ENCODE data around the gene PRR33. TPM values are rescaled to one million over a fixed set of nuclear protein-coding genes. Genes with fewer than 3 reads are reported as not detected.

PRR33 gene
- total RNA-seq, 2 experiments from 2014 or later = 0.16 to 0.20 TPM

GRCh38 chr11:1919391-1920127, 27.9 kb upstream of the PRR33 start, which contains the start of gene TNNT3:
Gene TNNT3 (plus strand): TSS chr11:1919703. CDS start chr11:1922875, 3,172 bp downstream.
- POLR2A ChIA-PET = interaction anchor here (0.9 to 4.8 kb wide), 2 partner anchors 30 to 65 kb away, joined by 3 to 62 read pairs; partner anchors contain the start of gene PRR33
- ATAC-seq = no peak
- Mint-ChIP-seq H3K27me3 (peaks cover 4% of the 10 kb centered on the region), H3K9me3 (peaks cover 1% of the 10 kb centered on the region), H3K27ac (no peak within 1 kb of the TSS), H3K4me1 (ENCODE audit: low read depth) (peaks cover 17% of the 10 kb centered on the region), H3K36me3 (ENCODE audit: low read depth) (no peaks in the 10 kb centered on the region), H3K4me3 (no peak within 1 kb of the TSS)
- DNase-seq = no peak
- intact Hi-C loops (cut with micrococcal nuclease) = loop anchor here (5.0 kb wide), 1 partner anchor 37 kb away; no protein-coding TSS in a partner anchor
- no peak for TF ChIP-seq CTCF (IDR thresholded peaks at IDR 0.05)
- CTCF ChIA-PET = no interaction called here

- peaks cover 6% of the 10 kb centered on the region for H3K27me3 Mint-ChIP-seq
- DNase-seq (no peak), ATAC-seq (no peak)
- H3K36me3 Mint-ChIP-seq (ENCODE audit: low read depth) = no peaks in the 10 kb centered on the region
- ChIA-PET POLR2A (interaction anchor here (4.8 kb wide), 1 partner anchor 29 kb away, joined by 62 read pairs; the partner anchor contains the start of gene PRR33), CTCF (interaction anchor here (0.6 kb wide), 1 partner anchor 65 kb away, joined by 3 read pairs; no protein-coding TSS in a partner anchor)
- peaks cover 19% of the 10 kb centered on the region for H3K4me1 Mint-ChIP-seq (ENCODE audit: low read depth)
- no peak overlapping the region for H3K4me3 Mint-ChIP-seq
- intact Hi-C loops (cut with micrococcal nuclease) = loop anchor here (5.0 kb wide), 1 partner anchor 36 kb away; no protein-coding TSS in a partner anchor
- TF ChIP-seq CTCF (IDR thresholded peaks at IDR 0.05) = no peak
- H3K9me3 Mint-ChIP-seq = peaks cover 1% of the 10 kb centered on the region
- no peak overlapping the region for H3K27ac Mint-ChIP-seq
These were observed 27.0 kb upstream of the PRR33 start for GRCh38 chr11:1918436-1919315.

- Mint-ChIP-seq H3K4me1 (ENCODE audit: low read depth) (peaks cover 19% of the 10 kb centered on the region), H3K4me3 (no peak overlapping the region), H3K9me3 (peaks cover 1% of the 10 kb centered on the region), H3K27ac (no peak overlapping the region), H3K36me3 (ENCODE audit: low read depth) (no peaks in the 10 kb centered on the region), H3K27me3 (peaks cover 6% of the 10 kb centered on the region)
- ATAC-seq (peak; percentile 32), DNase-seq (no peak)
- intact Hi-C loops (cut with micrococcal nuclease) = loop anchor here (5.0 kb wide), 1 partner anchor 35 kb away; no protein-coding TSS in a partner anchor
- peak; percentile 59 for TF ChIP-seq CTCF (IDR thresholded peaks at IDR 0.05)
- ChIA-PET CTCF (interaction anchor here (1.2 to 2.3 kb wide), 3 partner anchors 26 to 234 kb away, joined by 3 to 12 read pairs (median 11); partner anchors contain the start of gene PRR33), POLR2A (interaction anchor here (1.2 to 4.8 kb wide), 3 partner anchors 28 to 65 kb away, joined by 4 to 62 read pairs (median 5); partner anchors contain the start of genes LSP1 and PRR33)
These were observed 26.1 kb upstream of the PRR33 start for GRCh38 chr11:1917523-1918435.

GRCh38 chr11:1916986-1917522, 25.4 kb upstream of the PRR33 start:
- no peaks in the 10 kb centered on the region for H3K36me3 Mint-ChIP-seq (ENCODE audit: low read depth)
- peaks cover 19% of the 10 kb centered on the region for H3K4me1 Mint-ChIP-seq (ENCODE audit: low read depth)
- ChIA-PET POLR2A (interaction anchor here (1.2 to 4.8 kb wide), 3 partner anchors 27 to 65 kb away, joined by 4 to 62 read pairs (median 5); partner anchors contain the start of genes LSP1 and PRR33), CTCF (interaction anchor here (1.2 to 2.3 kb wide), 3 partner anchors 26 to 234 kb away, joined by 3 to 12 read pairs (median 11); partner anchors contain the start of gene PRR33)
- peaks cover 6% of the 10 kb centered on the region for H3K27me3 Mint-ChIP-seq
- H3K27ac Mint-ChIP-seq = no peak overlapping the region
- ATAC-seq (peak; percentile 8), DNase-seq (no peak)
- intact Hi-C loops (cut with micrococcal nuclease) = loop anchor here (1.0 to 5.0 kb wide), 2 partner anchors 24 to 35 kb away; no protein-coding TSS in a partner anchor
- peaks cover 1% of the 10 kb centered on the region for H3K9me3 Mint-ChIP-seq
- H3K4me3 Mint-ChIP-seq = no peak overlapping the region
- TF ChIP-seq CTCF (IDR thresholded peaks at IDR 0.05) = no peak

Measured in activated CD8-positive, alpha-beta T cell treated with anti-CD3 and anti-CD28 coated beads for 36 hours (primary cell).